Measurements from ENCODE around the gene PIBF1. TPM values are rescaled to one million over a fixed set of nuclear protein-coding genes. Genes with fewer than 3 reads are reported as not detected.

PIBF1 gene
- total RNA-seq (2014; rRNA removed) (4.8 and 7.9 TPM in 2 replicates), Bru-seq, nascent RNA (percentile 77 among the genes with signal in this experiment), BruChase-seq, experiment 1, labeled RNA remaining after a 6-hour chase (percentile 52 among the genes with signal in this experiment), BruChase-seq, experiment 2, labeled RNA remaining after a 2-hour chase (percentile 62 among the genes with signal in this experiment)
- long read RNA-seq, transcript PIBF1-201 (18 exons, 3,154 nt), result major isoform, 24 of 43 reads
- long read RNA-seq, partial matches to known transcripts, result 5 of 43 reads
- long read RNA-seq, other reads (novel, unspliced or antisense), result 13 of 43 reads

GRCh38 chr13:72781451-72782439 lies at the start of gene PIBF1, which contains the start of gene DIS3:
Gene PIBF1 (plus strand): TSS chr13:72782133. CDS start chr13:72783470, 1,337 bp downstream.
Gene DIS3 (minus strand): TSS chr13:72781900. CDS start chr13:72781832, 68 bp downstream.
- Histone ChIP-seq H2AFZ (ENCODE audit: low read length) (peak within 1 kb of the TSS; percentile 87), H3K27ac (ENCODE audit: low read length) (peak within 1 kb of the TSS; percentile 36), H3K36me3 (ENCODE audit: low read depth, low read length) (peaks cover 12% of the 10 kb centered on the region; the same call in 1 of the 2 replicates), H3K9me3 (ENCODE audit: low read length) (no peaks in the 10 kb centered on the region), H3F3A (ENCODE audit: low read length, unreplicated experiment) (no peaks in the 10 kb centered on the region), H3K4me1 (ENCODE audit: insufficient read depth, low read length) (peaks cover 8% of the 10 kb centered on the region), H3K4me3 (ENCODE audit: low read length) (peak within 1 kb of the TSS; percentile 91), H3K9me2 (replicated peaks; ENCODE audit: low read length) (no peaks in the 10 kb centered on the region), H3K4me2 (ENCODE audit: low read length) (peak within 1 kb of the TSS; percentile 97), H4K20me1 (ENCODE audit: low read length) (peaks cover 10% of the 10 kb centered on the region), H3K9ac (ENCODE audit: low read length) (peak within 1 kb of the TSS; percentile 95), H3K79me2 (ENCODE audit: low read length) (peaks cover 73% of the 10 kb centered on the region), H3K27me3 (ENCODE audit: low read length) (no peaks in the 10 kb centered on the region)
- POLR2A ChIA-PET (ENCODE audit: unreplicated experiment), result no interaction called here
- CTCF ChIA-PET, result no interaction called here
- ATAC-seq (peak; percentile 95), DNase-seq (peak; percentile 95)
- intact Hi-C loops (cut with micrococcal nuclease), result loop anchor here (2.0 kb wide), 1 partner anchor 53 kb away; no protein-coding TSS in a partner anchor
- TF ChIP-seq EZH2phosphoT487 (IDR thresholded peaks at IDR 0.05; ENCODE audit: borderline replicate concordance, low read length) (no peak), EZH2 (IDR thresholded peaks at IDR 0.05; ENCODE audit: low read length, unreplicated experiment) (no peak), CTCF (conservative IDR thresholded peaks at IDR 0.05; ENCODE audit: low read depth, low read length) (no peak)
- no TSS peak for BruUV-seq (replicated peaks)

- H2AFZ ChIP-seq (ENCODE audit: low read length), result no peak overlapping the region
- no peak for TF ChIP-seq EZH2phosphoT487 (IDR thresholded peaks at IDR 0.05; ENCODE audit: borderline replicate concordance, low read length)
- no peak for TF ChIP-seq EZH2 (IDR thresholded peaks at IDR 0.05; ENCODE audit: low read length, unreplicated experiment)
- no peak for TF ChIP-seq CTCF (conservative IDR thresholded peaks at IDR 0.05; ENCODE audit: low read depth, low read length)
- no peaks in the 10 kb centered on the region for H3K9me3 ChIP-seq (ENCODE audit: low read length)
- BruUV-seq (replicated peaks), result no TSS peak
- H4K20me1 ChIP-seq (ENCODE audit: low read length), result no peaks in the 10 kb centered on the region
- ChIA-PET CTCF (no interaction called here), POLR2A (ENCODE audit: unreplicated experiment) (no interaction called here)
- H3K4me1 ChIP-seq (ENCODE audit: insufficient read depth, low read length), result no peaks in the 10 kb centered on the region
- H3K9me2 ChIP-seq (replicated peaks; ENCODE audit: low read length), result no peaks in the 10 kb centered on the region
- H3K27ac ChIP-seq (ENCODE audit: low read length), result no peak overlapping the region
- H3K79me2 ChIP-seq (ENCODE audit: low read length), result peaks cover 10% of the 10 kb centered on the region; the same call in 1 of the 2 replicates
- H3F3A ChIP-seq (ENCODE audit: low read length, unreplicated experiment), result no peaks in the 10 kb centered on the region
- H3K4me2 ChIP-seq (ENCODE audit: low read length), result no peak overlapping the region
- no peaks in the 10 kb centered on the region for H3K27me3 ChIP-seq (ENCODE audit: low read length)
- no peak for ATAC-seq
- no peak for DNase-seq
- no peak overlapping the region for H3K4me3 ChIP-seq (ENCODE audit: low read length)
- H3K9ac ChIP-seq (ENCODE audit: low read length), result no peak overlapping the region
- peaks cover 15% of the 10 kb centered on the region for H3K36me3 ChIP-seq (ENCODE audit: low read depth, low read length)
- intact Hi-C loops (cut with micrococcal nuclease), result no loop called here
These were observed 44.9 kb upstream of the PIBF1 start for GRCh38 chr13:72737033-72737432.

Measured in PC-3 (cell line).